Gastrocnemius medialis (tissue), 4 donors: ENCODE data around the gene KRT38. TPM values are rescaled to one million over a fixed set of nuclear protein-coding genes. Genes with fewer than 3 reads are reported as not detected.
A peak's percentile ranks its signal among the peaks of the same experiment; 100 is the strongest.

Experiments
- ATAC-seq, 2 donors: fragments of 150-250 bp; one replicate each; pipeline ENCODE4 v1.9.1; 2016
- DNase-seq, 2 donors: peaks; one replicate each; pipeline ENCODE4 v3.0.0-alpha.2; 2019
- H3K27ac ChIP-seq, 4 donors: fragments of 200-600 bp; sonication (generic); 1 replicate in 1 of 4; 2 replicates in 3 of 4; pipeline ENCODE4 v1.5.1; 2016 to 2018; ENCODE audit warnings: mild to moderate bottlenecking in 2 of 4, moderate library complexity in 1 of 4
- H3K27me3 ChIP-seq, 3 donors: fragments of 200-600 bp; sonication (generic) in 2 of 3; 1 replicate in 1 of 3; 2 replicates in 2 of 3; pipeline versions ENCODE4 v1.5.1 to v1.6.0; 2016 to 2019; ENCODE audit warnings: mild to moderate bottlenecking in 1 of 3, moderate library complexity in 1 of 3
- H3K36me3 ChIP-seq, 2 donors: fragments of 200-600 bp; sonication (generic) in 1 of 2; one replicate each; pipeline ENCODE4 v1.5.1; 2017 to 2018
- H3K4me1 ChIP-seq, 2 donors: fragments of 200-600 bp; sonication (generic) in 1 of 2; one replicate each; pipeline ENCODE4 v1.5.1; 2016 to 2017; ENCODE audit warnings: mild to moderate bottlenecking in 2 of 2
- H3K4me3 ChIP-seq, 4 donors: fragments of 200-600 bp; sonication (generic) in 3 of 4; 1 replicate in 1 of 4; 2 replicates in 3 of 4; pipeline ENCODE4 v1.5.1; 2016 to 2019; ENCODE audit warnings: mild to moderate bottlenecking in 2 of 4
- H3K9me3 ChIP-seq, 3 donors: fragments of 200-600 bp; sonication (generic) in 2 of 3; 1 replicate in 1 of 3; 2 replicates in 2 of 3; pipeline ENCODE4 v1.5.1; 2016 to 2019
- CTCF ChIP-seq, 5 experiments: fragments of 450-650 bp in 3 of 5; fragments of 200-600 bp in 2 of 5; sonication (generic) in 2 of 5; IDR thresholded peaks in 4 of 5; conservative IDR thresholded peaks in 1 of 5; 1 replicate in 4 of 5; 2 replicates in 1 of 5; pipeline ENCODE4 v1.5.1; 2016 to 2019; ENCODE audit warnings: antibody characterized with exemption in 5 of 5, mild to moderate bottlenecking in 3 of 5, moderate library complexity in 3 of 5
- POLR2A ChIP-seq, 2 donors: fragments of 450-650 bp; IDR thresholded peaks; one replicate each; pipeline ENCODE4 v1.6.1; 2017; ENCODE audit warnings: antibody characterized with exemption in 2 of 2, mild to moderate bottlenecking in 2 of 2, moderate library complexity in 2 of 2
- in situ Hi-C, 4 donors: fragments of 200-750 bp; cut with MboI; loops; one replicate each; pipeline versions ENCODE4 v1.15.0 to v1.8.0; 2017; ENCODE audit warnings: low sequenced_read_pairs in 4 of 4
- intact Hi-C: fragments of 100-400 bp; cut with DNase I; formaldehyde crosslinking; loops from one replicate; pipeline ENCODE4 v1.15.1; 2023; ENCODE audit warnings: low total_unique reads
- total RNA-seq, 4 donors: library from RNA; depleted of rRNA; stranded (reverse); fragments of >200 nt; gene quantifications; one replicate each; pipeline versions ENCODE4 v1.1.0 to v1.2.3, GENCODE V29; 2016

The KRT38 gene
- total RNA-seq, 4 donors from 2014 or later: not detected

DNA sequence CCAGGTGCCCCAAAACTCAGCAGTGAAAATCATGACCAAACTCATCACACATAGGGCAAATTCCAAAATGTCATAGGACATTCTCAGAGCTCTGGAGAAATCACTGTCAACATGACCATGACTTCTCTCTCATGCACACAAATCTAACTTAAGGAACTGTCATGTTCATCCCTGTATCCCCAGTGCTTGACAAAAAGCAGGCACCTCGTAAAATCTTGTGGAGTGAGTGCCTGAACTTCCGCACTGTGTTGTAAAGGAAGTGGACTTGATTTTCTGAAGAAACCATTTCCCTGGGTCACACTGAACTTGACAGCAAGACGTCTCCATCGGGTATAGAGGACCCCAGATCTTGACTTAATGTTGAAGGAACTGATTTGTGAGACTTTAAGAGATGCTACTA lies 19.2 kb downstream of the KRT38 start:
- H3K36me3 ChIP-seq: no peaks in the 10 kb centered on the region
- intact Hi-C loops: no loop called here
- ATAC-seq (no peak), DNase-seq (no peak)
- H3K4me1 ChIP-seq: no peaks in the 10 kb centered on the region
- H3K27me3 ChIP-seq: no peaks in the 10 kb centered on the region
- no peaks in the 10 kb centered on the region for H3K9me3 ChIP-seq
- in situ Hi-C loops: no loop called here
- H3K27ac ChIP-seq: no peak overlapping the region
- TF ChIP-seq CTCF (IDR thresholded peaks at IDR 0.05 in 4 of 5, conservative IDR thresholded peaks at IDR 0.05 in 1 of 5): no peak
- TF ChIP-seq POLR2A (IDR thresholded peaks at IDR 0.05): no peak
- H3K4me3 ChIP-seq: no peak overlapping the region

- no peak overlapping the region for H3K27ac ChIP-seq
- H3K9me3 ChIP-seq: no peaks in the 10 kb centered on the region
- intact Hi-C loops (no loop called here), in situ Hi-C loops (no loop called here)
- no peaks in the 10 kb centered on the region for H3K36me3 ChIP-seq
- H3K4me3 ChIP-seq: no peak overlapping the region
- ATAC-seq (peak in 1 of 2 donors; percentile 76), DNase-seq (no peak)
- H3K4me1 ChIP-seq: peaks cover 0 to 3% of the 10 kb centered on the region in 2 donors
- H3K27me3 ChIP-seq: no peaks in the 10 kb centered on the region
- TF ChIP-seq POLR2A (IDR thresholded peaks at IDR 0.05) (no peak), CTCF (IDR thresholded peaks at IDR 0.05 in 4 of 5, conservative IDR thresholded peaks at IDR 0.05 in 1 of 5) (no peak)
These were observed 19.7 kb downstream of the KRT38 start for GRCh38 chr17:41421116-41421515.

- ATAC-seq (no peak), DNase-seq (no peak)
- Histone ChIP-seq H3K9me3 (no peaks in the 10 kb centered on the region), H3K27me3 (no peaks in the 10 kb centered on the region), H3K4me3 (no peak overlapping the region), H3K27ac (no peak overlapping the region), H3K36me3 (no peaks in the 10 kb centered on the region), H3K4me1 (peaks cover 0 to 11% of the 10 kb centered on the region in 2 donors)
- TF ChIP-seq CTCF (IDR thresholded peaks at IDR 0.05 in 4 of 5, conservative IDR thresholded peaks at IDR 0.05 in 1 of 5): no peak
- no peak for TF ChIP-seq POLR2A (IDR thresholded peaks at IDR 0.05)
- in situ Hi-C loops (no loop called here), intact Hi-C loops (no loop called here)
These were observed 20.6 kb downstream of the KRT38 start for GRCh38 chr17:41420134-41420533.

DNA sequence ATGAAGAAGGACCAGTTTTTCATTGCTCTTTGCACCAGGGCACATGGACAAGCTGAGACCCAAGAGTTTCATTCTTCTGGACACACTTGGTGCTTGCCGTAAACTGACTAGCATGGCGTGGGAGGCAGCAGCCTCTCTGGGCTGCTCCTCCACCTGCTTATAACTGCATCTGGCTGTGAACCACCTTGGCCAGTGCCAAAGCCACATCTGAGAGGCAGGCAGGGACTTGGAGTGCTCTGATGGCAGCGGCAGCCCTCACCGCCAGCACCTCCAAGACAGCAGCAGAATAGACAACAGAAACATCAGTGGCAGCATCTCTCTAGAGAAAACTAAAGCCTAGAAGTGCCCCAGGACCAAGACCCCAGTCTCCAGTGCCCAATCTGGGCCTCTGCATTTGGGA lies 21.1 kb downstream of the KRT38 start:
- intact Hi-C loops: no loop called here
- H3K4me1 ChIP-seq: peaks cover 0 to 12% of the 10 kb centered on the region in 2 donors
- ATAC-seq (peak in 1 of 2 donors; percentile 66), DNase-seq (peak in 1 of 2 donors; percentile 20)
- no peak overlapping the region for H3K4me3 ChIP-seq
- TF ChIP-seq POLR2A (IDR thresholded peaks at IDR 0.05): no peak
- no peak for TF ChIP-seq CTCF (IDR thresholded peaks at IDR 0.05 in 4 of 5, conservative IDR thresholded peaks at IDR 0.05 in 1 of 5)
- no peak overlapping the region for H3K27ac ChIP-seq
- in situ Hi-C loops: no loop called here
- H3K36me3 ChIP-seq: no peaks in the 10 kb centered on the region
- H3K27me3 ChIP-seq: no peaks in the 10 kb centered on the region
- H3K9me3 ChIP-seq: no peaks in the 10 kb centered on the region
